ENCODE measurements around the gene BEGAIN. TPM values are rescaled to one million over a fixed set of nuclear protein-coding genes. Genes with fewer than 3 reads are reported as not detected.

BEGAIN gene
- total RNA-seq, 2 experiments from 2014 or later, result 3.3 to 3.4 TPM

DNA sequence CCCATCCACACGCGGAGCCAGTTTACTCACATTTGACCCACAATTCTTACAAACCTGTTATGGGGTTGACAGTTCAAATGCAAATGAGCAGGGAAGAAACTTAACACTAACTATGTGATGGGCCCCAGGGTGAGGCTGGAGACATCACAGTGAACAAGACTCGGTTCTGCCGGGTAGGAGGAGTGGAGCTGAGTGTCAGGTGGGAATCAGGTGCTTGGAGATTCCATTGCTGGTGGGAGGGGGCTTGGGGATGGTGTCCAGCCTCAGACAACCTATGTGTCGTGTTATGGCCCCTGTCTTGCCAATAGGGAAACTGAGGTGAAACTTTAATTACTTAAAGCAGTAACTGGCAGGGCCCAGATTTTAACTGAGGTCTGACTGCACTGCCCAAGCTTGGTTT is 41.9 kb downstream of the BEGAIN start:
- Mint-ChIP-seq H3K4me3 (peak overlapping the region; percentile 16), H3K36me3 (no peaks in the 10 kb centered on the region), H3K27me3 (no peaks in the 10 kb centered on the region), H3K9me3 (no peaks in the 10 kb centered on the region), H3K4me1 (ENCODE audit: low read depth) (peaks cover 26% of the 10 kb centered on the region), H3K27ac (no peak overlapping the region)
- no peak for DNase-seq
- intact Hi-C loops (cut with micrococcal nuclease), result no loop called here
- POLR2A ChIA-PET, result no interaction called here
- CTCF ChIA-PET, result interaction anchor here (2.9 kb wide), 1 partner anchor 100 kb away, joined by 12 read pairs; no protein-coding TSS in a partner anchor

DNA sequence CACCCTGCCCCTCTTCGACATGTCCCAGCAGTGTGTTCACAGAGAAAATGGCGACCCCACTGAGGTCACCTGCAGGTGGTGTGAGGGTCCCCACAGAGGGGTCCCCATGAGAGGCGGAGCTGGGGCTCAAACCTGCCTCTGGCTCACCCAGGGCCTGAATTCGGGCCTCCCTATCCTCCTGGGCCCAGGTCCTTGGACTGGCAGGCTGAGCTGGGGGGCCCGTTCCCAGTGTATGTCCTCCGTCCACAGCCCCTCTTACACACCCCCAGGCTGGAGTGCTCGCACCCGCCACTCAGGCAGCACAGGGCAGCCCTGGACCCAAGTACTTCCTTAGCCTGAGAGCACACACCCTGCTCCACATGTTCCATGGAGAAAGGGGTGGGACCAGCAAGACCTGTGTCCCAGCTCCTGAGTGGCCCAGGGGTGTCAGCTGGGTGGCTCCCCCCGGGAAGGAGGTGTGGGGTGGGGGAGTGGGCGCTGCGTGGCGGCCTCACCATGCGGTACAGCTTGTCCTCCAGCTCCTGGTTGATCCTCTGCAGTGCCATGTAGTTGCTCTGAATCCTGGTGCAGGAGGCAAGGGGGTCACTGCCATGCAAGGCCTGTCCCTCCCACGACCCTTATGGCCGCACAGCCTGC is 42.6 kb downstream of the BEGAIN start:
- H3K4me3 Mint-ChIP-seq, result no peak overlapping the region
- ChIA-PET CTCF (interaction anchor here (2.9 kb wide), 1 partner anchor 101 kb away, joined by 12 read pairs; no protein-coding TSS in a partner anchor), POLR2A (interaction anchor here (0.6 kb wide), 1 partner anchor 1143 kb away, joined by 3 read pairs; no protein-coding TSS in a partner anchor)
- no peak overlapping the region for H3K27ac Mint-ChIP-seq
- no peaks in the 10 kb centered on the region for H3K9me3 Mint-ChIP-seq
- H3K27me3 Mint-ChIP-seq, result no peaks in the 10 kb centered on the region
- peaks cover 26% of the 10 kb centered on the region for H3K4me1 Mint-ChIP-seq (ENCODE audit: low read depth)
- DNase-seq, result no peak
- no peaks in the 10 kb centered on the region for H3K36me3 Mint-ChIP-seq
- intact Hi-C loops (cut with micrococcal nuclease), result no loop called here

DNA sequence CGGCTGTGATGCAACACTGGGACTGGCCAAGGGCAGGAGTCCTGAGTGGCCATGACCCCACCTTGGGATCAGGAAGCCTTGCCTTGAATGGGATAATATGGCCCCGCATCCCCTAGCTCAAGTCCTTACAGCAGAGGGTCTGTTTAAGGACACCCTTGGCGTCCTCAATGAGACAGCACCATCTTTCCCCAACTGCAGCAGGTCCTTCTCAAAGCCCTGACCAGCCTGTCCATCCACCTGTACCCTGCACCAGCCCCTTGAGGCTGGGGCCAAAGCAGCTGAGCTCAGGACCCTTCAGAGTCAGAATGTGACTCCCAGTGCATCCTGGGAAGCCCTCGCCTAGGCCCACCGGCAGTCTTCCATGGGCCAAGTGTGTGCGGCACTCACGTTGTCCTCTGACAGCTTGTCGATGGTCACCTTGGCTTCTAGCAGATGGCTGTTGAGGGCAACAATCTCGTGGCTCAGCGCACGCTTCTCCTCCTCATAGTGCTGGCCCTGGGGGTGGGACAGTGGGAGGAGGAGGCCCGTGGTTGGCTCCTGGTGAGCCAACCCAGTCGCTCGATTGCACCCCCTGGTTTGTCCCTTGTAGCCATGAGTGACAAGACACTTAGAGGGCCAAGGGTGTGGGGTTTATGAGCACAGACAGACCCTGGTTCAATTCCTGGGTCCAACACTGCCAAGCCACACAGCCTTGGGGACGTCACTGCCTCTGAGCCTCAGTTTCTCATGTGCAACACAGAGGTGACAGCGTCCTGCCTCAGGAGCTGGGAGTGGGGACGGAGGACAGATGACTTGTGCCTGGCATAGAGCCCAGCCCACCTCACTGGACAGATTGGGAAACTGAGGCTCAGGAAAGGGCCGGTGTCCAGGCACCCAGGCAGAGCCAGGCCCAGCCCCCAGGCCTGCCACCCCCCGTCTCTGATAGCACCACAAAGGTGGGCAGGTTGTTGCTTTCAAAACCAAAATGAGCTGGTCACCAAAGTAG is 43.5 kb downstream of the BEGAIN start:
- no peak overlapping the region for H3K27ac Mint-ChIP-seq
- no peak for DNase-seq
- intact Hi-C loops (cut with micrococcal nuclease), result no loop called here
- no peaks in the 10 kb centered on the region for H3K9me3 Mint-ChIP-seq
- ChIA-PET CTCF (interaction anchor here (0.6 to 2.9 kb wide), 3 partner anchors 102 to 166 kb away, joined by 4 to 12 read pairs (median 5); no protein-coding TSS in a partner anchor), POLR2A (no interaction called here)
- H3K27me3 Mint-ChIP-seq, result no peaks in the 10 kb centered on the region
- H3K36me3 Mint-ChIP-seq, result no peaks in the 10 kb centered on the region
- H3K4me1 Mint-ChIP-seq (ENCODE audit: low read depth), result peaks cover 22% of the 10 kb centered on the region
- no peak overlapping the region for H3K4me3 Mint-ChIP-seq

DNA sequence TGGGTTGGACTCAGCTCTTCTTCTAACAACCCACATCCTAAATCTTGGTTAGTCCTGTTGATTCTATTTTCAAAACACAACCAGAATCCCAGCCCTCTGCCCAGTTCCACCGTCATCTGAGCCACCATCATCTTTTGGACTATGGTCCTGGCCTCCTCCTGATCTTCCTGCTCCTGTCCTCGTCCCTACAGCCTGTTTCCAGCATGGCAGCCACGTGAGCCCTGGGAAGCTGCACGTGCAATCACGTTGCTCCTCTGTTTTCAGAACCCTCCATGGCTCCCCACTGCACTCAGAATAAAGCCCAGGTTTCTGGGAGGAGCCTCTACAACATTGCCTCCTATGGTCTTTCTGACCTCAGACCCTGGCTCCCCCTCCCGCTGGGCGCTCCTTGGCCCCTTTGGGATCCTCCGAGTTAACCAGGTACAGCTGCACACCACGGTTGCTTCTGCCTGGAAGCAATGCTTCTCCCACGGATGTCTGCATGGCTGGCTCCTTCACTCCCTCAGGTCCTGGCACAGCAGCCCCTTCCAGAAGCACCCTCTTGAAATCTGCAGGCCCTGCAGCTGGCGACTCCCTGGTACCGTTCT is 44.5 kb downstream of the BEGAIN start:
- POLR2A ChIA-PET, result no interaction called here
- no peak for DNase-seq
- H3K27ac Mint-ChIP-seq, result peak overlapping the region; percentile 3
- CTCF ChIA-PET, result interaction anchor here (1.5 kb wide), 1 partner anchor 103 kb away, joined by 5 read pairs; no protein-coding TSS in a partner anchor
- no peaks in the 10 kb centered on the region for H3K36me3 Mint-ChIP-seq
- H3K9me3 Mint-ChIP-seq, result no peaks in the 10 kb centered on the region
- intact Hi-C loops (cut with micrococcal nuclease), result no loop called here
- no peak overlapping the region for H3K4me3 Mint-ChIP-seq
- peaks cover 13% of the 10 kb centered on the region for H3K4me1 Mint-ChIP-seq (ENCODE audit: low read depth)
- H3K27me3 Mint-ChIP-seq, result no peaks in the 10 kb centered on the region

DNA sequence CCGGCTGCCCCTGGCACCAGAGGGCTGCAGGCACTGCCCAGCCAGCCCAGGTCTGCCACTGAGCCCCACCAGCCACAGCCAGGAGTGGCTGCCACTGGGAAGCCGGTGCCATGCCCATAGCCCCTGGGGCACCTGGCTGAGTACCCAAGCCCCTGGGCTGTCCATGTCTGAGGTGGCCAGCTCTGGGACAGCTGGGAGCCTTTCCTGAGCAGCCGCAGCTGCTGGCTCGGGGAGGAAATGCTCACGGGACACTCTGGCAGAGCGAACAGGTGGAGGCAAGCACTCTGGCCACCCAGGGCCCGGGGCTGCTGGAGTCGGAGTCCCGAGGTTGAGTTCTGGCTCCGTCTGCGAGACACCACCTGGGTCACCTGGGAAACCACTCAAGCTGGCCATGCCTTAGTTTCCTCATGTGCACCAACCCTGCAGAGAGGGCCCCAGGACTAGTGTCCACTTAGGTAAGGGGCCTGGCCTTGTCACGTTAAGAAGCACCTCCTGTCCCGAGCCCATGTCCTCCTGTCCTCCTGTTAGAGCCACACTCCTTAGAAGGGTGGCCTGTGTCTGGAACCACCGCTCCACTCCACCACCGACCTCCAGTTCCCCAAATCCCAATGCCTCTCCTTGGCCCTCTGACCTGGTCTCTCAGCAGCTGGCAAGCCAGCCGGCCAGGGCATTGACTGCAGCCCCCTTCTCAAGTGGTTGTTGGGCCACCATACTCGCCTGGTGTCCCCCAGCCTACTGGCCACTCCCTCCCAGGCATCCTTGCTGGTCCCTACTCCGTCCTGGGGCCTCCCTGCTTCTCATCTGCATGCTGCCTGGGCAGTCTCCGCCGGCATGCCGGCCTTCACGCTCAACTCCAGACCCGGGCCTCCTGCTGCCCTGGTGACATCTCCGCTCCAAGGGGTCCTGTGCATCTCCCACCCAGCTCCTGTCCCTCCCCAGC is 45.3 kb downstream of the BEGAIN start:
- intact Hi-C loops (cut with micrococcal nuclease), result no loop called here
- ChIA-PET CTCF (interaction anchor here (0.7 to 1.5 kb wide), 2 partner anchors 104 to 544 kb away, joined by 3 to 5 read pairs; no protein-coding TSS in a partner anchor), POLR2A (no interaction called here)
- no peak overlapping the region for H3K4me3 Mint-ChIP-seq
- no peaks in the 10 kb centered on the region for H3K9me3 Mint-ChIP-seq
- H3K4me1 Mint-ChIP-seq (ENCODE audit: low read depth), result peaks cover 5% of the 10 kb centered on the region
- H3K36me3 Mint-ChIP-seq, result no peaks in the 10 kb centered on the region
- H3K27me3 Mint-ChIP-seq, result no peaks in the 10 kb centered on the region
- DNase-seq, result no peak
- H3K27ac Mint-ChIP-seq, result no peak overlapping the region

DNA sequence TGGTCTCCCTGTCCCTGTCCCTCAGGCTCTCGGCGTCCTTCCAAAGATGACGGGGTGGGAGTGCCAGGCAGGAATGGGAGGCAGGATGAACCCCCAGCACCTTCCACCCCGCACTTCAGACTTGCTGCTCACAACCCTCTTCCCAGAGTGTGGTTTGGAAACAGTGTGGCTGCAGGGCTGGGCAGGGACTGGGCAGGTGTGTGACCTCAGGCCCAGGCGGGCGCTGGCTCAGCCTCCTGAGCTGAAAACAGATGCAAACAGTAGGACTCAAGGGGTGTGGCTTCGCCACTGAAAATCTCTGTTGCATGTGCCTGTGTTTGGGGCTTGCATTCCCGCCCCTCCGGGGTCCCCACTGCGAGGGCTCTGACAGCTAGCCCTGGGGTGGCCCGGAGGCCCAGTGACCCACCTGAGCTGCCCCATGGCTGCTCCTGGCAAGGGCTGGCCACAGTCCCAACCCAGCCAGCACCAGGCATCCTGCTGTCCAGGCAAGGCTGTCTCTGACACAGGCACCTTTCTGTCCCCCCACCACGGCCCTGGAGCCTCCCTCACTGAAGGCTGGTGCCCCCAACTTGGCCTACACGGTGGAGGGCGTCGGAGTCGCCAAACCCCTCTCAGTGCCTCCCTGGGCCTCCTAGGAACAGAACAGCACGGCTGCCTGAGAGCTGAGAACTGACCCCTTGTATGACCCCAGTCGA is 46.1 kb downstream of the BEGAIN start:
- Mint-ChIP-seq H3K27me3 (no peaks in the 10 kb centered on the region), H3K9me3 (no peaks in the 10 kb centered on the region), H3K4me1 (ENCODE audit: low read depth) (peaks cover 2% of the 10 kb centered on the region), H3K27ac (no peak overlapping the region), H3K4me3 (no peak overlapping the region), H3K36me3 (no peaks in the 10 kb centered on the region)
- ChIA-PET POLR2A (no interaction called here), CTCF (interaction anchor here (0.7 kb wide), 1 partner anchor 544 kb away, joined by 3 read pairs; no protein-coding TSS in a partner anchor)
- intact Hi-C loops (cut with micrococcal nuclease), result no loop called here
- DNase-seq, result no peak

DNA sequence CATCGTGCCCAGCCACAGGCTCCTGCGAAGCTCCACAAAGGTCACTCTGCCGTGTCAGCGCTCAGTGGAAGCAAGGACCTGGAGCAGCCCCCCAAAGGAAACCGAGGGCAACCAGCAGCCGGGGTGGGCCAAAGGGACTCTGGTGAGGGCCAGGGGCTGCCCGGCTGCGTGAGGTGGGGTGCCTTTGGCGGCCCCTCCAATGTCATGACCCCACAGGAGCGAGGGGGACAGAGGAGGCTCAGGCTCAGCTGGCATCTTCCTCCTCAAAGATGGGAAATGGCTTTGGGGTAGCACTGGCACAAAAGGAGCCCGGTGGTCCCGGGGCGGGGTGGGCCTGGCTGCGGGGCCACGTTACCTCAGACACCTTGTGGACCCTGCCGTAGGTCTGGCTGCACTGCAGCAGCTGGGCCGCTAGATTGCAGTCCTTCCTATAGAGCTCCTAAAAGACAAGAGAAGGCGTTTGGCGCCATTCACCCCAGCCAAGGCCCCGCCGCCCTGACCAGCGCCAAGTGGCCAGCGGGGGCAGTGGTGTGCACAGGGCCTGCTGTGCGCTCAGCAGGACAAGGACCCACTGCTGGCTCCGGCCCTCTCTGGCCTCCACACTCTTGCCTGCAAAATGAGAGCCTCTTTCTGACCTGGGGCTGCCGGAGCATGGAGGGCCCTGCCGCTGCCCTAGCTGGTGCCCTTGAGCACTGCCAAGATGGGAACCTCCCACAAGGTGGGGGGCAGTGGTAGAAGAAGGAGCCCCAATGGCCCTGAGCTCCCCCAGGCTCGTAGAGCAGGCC is 46.9 kb downstream of the BEGAIN start:
- Mint-ChIP-seq H3K36me3 (no peaks in the 10 kb centered on the region), H3K9me3 (no peaks in the 10 kb centered on the region), H3K4me3 (no peak overlapping the region), H3K27me3 (no peaks in the 10 kb centered on the region), H3K27ac (no peak overlapping the region), H3K4me1 (ENCODE audit: low read depth) (no peaks in the 10 kb centered on the region)
- CTCF ChIA-PET, result no interaction called here
- POLR2A ChIA-PET, result no interaction called here
- DNase-seq, result no peak
- intact Hi-C loops (cut with micrococcal nuclease), result no loop called here

DNA sequence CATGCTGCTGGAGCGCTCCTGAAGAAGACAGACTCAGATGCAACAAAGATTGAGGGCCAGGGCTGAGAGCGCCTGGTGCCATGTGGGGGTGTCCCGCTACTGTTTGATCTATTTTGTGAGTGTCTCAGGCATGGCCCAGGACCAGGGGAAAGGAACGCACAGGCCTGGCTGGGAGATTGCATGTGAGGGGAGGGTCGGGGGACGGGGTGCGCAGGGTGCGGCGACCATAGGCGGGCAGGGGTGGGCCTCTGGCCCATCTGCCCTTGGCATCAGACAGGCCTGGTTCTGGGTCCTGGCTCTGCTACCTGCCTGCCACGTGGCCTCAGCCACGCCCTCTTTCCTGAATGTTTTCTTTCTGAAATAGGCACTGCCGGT is 47.5 kb downstream of the BEGAIN start:
- intact Hi-C loops (cut with micrococcal nuclease), result no loop called here
- no peaks in the 10 kb centered on the region for H3K9me3 Mint-ChIP-seq

DNA sequence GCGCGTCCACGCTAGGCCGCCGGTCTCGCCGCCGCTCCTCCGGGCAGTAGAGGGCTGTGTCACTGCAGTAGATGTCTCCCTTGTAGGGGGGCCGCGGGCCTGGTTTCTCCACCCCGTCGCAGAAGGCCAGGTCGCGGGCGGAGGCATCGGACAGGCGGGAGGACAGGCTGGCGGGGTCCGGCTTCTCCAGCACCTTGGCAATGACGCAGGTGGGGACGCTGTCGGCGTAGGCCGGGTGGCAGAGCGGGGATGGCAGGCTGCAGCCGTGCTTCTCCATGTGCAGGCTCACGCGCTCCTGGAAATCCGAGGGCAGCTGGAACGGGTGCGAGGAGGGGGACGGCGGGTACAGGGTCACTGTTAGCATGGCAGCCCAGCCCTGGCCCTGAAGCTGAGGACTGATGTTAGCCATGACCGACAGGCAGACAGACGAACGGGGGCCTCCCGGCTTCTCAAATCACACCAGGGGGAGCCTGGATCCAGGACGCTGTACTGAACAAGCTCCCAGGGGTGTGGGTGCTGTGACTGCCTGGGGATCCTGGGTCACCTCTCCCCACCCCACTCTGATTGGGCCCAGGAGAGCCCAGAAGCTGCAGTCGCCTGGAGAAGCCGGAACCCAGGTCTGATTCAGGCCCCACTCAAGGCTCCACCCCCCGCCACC is 48.1 kb downstream of the BEGAIN start:
- Mint-ChIP-seq H3K27ac (no peak overlapping the region), H3K27me3 (no peaks in the 10 kb centered on the region), H3K36me3 (no peaks in the 10 kb centered on the region), H3K4me3 (no peak overlapping the region), H3K4me1 (ENCODE audit: low read depth) (peaks cover under 1% of the 10 kb centered on the region), H3K9me3 (no peaks in the 10 kb centered on the region)
- CTCF ChIA-PET, result no interaction called here
- POLR2A ChIA-PET, result no interaction called here
- no peak for DNase-seq
- intact Hi-C loops (cut with micrococcal nuclease), result no loop called here

More for the DNA sequence above, 47.5 kb downstream of the BEGAIN start:
- no peak overlapping the region for H3K4me3 Mint-ChIP-seq
- CTCF ChIA-PET, result no interaction called here
- H3K4me1 Mint-ChIP-seq (ENCODE audit: low read depth), result no peaks in the 10 kb centered on the region
- no peaks in the 10 kb centered on the region for H3K27me3 Mint-ChIP-seq
- no peaks in the 10 kb centered on the region for H3K36me3 Mint-ChIP-seq
- POLR2A ChIA-PET, result no interaction called here
- H3K27ac Mint-ChIP-seq, result no peak overlapping the region
- DNase-seq, result no peak

DNA sequence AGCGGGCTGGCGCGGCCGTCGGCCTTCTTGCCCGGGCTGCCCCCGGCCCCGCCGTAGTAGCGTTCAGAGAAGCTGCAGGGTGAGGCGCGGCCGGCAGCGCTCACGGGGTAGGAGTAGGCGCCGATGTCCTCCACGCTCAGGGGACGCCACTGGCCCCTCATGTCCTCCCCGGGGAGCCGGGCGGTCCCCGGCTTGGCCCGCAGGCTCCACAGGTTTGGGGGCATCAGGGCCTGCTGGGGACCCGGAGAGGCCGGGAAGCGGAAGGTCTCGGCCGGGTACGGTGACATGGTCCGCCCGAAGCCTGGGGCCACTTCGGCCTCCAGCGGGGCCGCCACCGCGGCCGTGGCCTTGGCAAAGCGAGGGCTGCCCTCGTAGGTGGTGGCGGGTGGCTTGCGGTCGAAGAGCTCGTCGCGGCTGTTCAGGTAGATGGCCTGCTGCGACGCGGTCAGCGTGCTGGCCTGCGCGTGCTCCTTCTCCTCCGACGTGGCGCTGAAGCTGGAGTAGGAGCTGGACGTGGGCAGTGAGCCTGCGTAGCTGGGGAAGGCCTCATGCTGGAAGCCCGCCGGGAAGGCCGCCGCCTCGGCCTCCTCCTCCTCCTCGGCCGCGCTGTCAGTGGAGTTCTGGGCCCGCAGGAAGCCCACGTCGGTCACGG is 48.7 kb downstream of the BEGAIN start:
- Mint-ChIP-seq H3K27me3 (no peaks in the 10 kb centered on the region), H3K4me3 (no peak overlapping the region), H3K27ac (no peak overlapping the region), H3K36me3 (no peaks in the 10 kb centered on the region), H3K9me3 (no peaks in the 10 kb centered on the region), H3K4me1 (ENCODE audit: low read depth) (peaks cover 3% of the 10 kb centered on the region)
- intact Hi-C loops (cut with micrococcal nuclease), result no loop called here
- no peak for DNase-seq
- ChIA-PET CTCF (interaction anchor here (1.4 kb wide), 1 partner anchor 154 kb away, joined by 3 read pairs; no protein-coding TSS in a partner anchor), POLR2A (no interaction called here)

Measured in activated CD4-positive, alpha-beta memory T cell treated with anti-CD3 and anti-CD28 coated beads for 36 hours (primary cell).